SK-MEL-5 (cell line): ENCODE data around the gene CELSR1. TPM values are rescaled to one million over a fixed set of nuclear protein-coding genes. Genes with fewer than 3 reads are reported as not detected.
"Not testable (repeated sequence)": the region's sequence is repeated elsewhere in the genome, so short reads cannot be mapped to it uniquely, and the experiment has no call there.

Experiments
- DNase-seq: peaks from one replicate; pipeline ENCODE4 v3.0.0-alpha.2; 2016; ENCODE audit warnings: low read depth, low spot score
- in situ Hi-C: cut with HindIII; loops from 2 replicates; pipeline ENCODE4 v1.10.0; 2016; ENCODE audit warnings: low sequenced_read_pairs, high pct_unique_total_duplicates, low pct_unique_long_range_greater_than_20kb
- total RNA-seq: library from RNA; depleted of rRNA; stranded (reverse); fragments of >200 nt; shearing (Covaris generic); gene quantifications from 2 replicates; pipeline ENCODE4 v1.2.3, GENCODE V29; 2014

The CELSR1 gene
- total RNA-seq, 1 experiment from 2014 or later, result 12.5 TPM

- in situ Hi-C loops, result no loop called here
- no peak for DNase-seq
Observed at GRCh38 chr22:46522797-46523196, 14.6 kb downstream of the CELSR1 start.

- in situ Hi-C loops, result no loop called here
- DNase-seq, result no peak
Observed at GRCh38 chr22:46521994-46522393, 15.4 kb downstream of the CELSR1 start.

GRCh38 chr22:46520880-46521279 lies 16.5 kb downstream of the CELSR1 start:
- DNase-seq, result no peak
- in situ Hi-C loops, result no loop called here

GRCh38 chr22:46519377-46519776 lies 18.0 kb downstream of the CELSR1 start:
- in situ Hi-C loops, result no loop called here
- no peak for DNase-seq

DNA sequence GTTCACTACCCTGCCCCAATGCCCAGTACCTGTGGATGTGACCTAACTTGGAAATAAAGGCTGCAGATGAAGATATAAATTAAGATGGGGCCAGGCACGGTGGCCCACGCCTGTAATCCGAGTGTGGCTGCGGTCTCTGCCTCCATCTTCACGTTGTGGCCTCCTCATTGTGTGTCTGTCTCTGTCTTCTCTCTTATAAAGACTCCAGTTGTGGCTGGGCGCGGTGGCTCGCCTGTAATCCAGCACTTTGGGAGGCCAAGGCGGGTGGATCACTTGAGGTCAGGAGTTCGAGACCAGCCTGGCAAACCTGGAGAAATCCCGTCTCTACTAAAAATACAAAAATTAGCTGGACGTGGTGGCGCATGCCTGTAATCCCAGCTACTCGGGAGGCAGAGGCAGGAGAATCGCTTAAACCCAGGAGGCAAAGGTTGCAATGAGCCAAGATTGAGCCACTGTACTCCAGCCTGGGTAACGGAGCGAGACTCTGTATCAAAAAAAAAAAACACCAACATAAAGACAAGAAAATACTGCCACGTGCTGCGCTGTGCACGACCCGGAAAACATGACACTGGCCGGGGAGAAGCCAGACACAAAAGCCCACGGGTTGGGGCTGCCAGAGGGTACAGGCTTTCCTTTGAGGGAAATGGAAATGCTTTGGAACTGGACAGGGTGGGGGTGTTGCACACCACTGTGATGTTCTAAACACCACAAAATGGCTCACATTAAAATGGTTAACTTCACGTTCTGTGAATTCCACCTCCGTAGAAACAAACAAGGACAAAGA lies 18.7 kb downstream of the CELSR1 start:
- DNase-seq, result no peak
- in situ Hi-C loops, result no loop called here

DNA sequence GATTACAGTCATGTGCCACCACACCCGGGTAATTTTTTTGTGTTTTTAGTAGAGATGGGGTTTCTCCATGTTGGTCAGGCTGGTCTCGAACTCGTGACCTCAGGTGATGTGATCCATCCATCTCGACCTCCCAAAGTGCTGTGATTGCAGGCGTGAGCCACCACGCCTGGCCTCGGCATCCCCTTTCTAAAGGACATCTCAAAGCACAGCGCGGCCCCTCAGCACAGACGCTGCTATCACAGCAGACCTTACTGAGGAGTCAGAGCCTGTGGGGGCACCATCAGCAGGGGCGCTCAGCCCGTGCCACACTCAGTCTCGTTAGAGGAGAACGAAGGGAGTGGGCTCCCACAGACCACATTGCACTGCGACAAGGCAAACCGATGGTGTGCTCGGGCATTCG lies 19.4 kb downstream of the CELSR1 start:
- no peak for DNase-seq

DNA sequence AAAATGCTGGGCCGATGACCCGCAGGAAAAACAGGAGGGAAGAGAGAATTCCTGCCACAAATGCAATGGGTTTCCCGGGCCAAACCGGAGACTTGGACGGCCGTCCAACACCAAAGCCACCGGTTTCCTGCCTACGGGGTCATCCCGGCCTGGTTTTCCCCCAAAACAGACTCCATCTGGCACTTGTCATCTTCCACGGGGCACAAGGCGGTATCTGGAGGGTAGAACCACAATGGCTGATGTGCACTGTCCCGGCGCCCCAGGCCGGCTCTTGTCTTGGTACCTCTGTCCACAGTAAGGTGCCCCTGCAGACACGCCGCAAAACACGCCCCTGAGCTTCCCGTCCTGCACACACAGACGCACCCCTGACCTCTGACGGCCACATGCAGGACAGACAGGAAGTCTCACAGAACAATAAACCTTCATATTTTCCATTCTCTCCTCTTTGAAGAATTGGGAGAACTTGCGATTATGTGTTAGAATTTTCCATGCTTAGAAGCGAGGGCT lies 20.1 kb downstream of the CELSR1 start:
- DNase-seq, result no peak
- in situ Hi-C loops, result no loop called here

More for the DNA sequence above, 19.4 kb downstream of the CELSR1 start:
- in situ Hi-C loops, result no loop called here

GRCh38 chr22:46516638-46517037 lies 20.8 kb downstream of the CELSR1 start:
- in situ Hi-C loops, result no loop called here
- no peak for DNase-seq

- in situ Hi-C loops, DNase-seq: not testable (repeated sequence)
Observed at GRCh38 chr22:46516112-46516487, 21.3 kb downstream of the CELSR1 start.

- DNase-seq, result no peak
- in situ Hi-C loops, result no loop called here
Observed at GRCh38 chr22:46515208-46516111, 22.0 kb downstream of the CELSR1 start.

- in situ Hi-C loops, result no loop called here
Observed at GRCh38 chr22:46514592-46515207, 22.7 kb downstream of the CELSR1 start.

DNA sequence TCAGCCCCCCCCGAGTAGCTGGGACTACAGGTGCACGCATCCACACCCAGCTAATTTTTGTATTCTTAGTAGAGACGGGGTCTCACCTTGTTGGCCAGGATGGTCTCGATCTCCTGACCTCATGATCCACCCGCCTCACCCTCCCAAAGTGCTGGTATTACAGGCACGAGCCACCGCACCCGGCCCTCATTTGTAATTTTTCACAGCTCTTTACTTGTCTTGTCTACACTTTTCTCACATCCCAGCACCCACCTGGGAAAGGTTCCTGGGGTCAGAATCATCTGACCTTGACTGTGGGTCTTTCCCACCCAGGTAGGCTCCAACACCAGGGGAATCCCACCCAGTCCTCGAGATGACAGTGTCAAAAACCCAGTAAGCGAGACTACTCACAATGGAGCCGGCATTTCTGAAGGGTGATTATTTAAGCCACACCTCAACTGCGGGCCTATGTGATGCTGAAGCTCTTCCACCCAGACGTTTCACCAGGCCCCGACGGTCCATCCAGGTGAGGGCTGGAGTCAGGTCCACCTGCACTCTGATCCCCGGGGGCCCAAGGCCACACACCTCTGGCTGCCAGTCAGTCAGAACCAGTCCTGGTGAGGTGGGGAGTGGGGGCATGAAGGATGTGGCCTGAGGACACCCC lies 23.4 kb downstream of the CELSR1 start:
- DNase-seq, result no peak
- in situ Hi-C loops, result no loop called here

More at GRCh38 chr22:46514592-46515207, 22.7 kb downstream of the CELSR1 start:
- no peak for DNase-seq

DNA sequence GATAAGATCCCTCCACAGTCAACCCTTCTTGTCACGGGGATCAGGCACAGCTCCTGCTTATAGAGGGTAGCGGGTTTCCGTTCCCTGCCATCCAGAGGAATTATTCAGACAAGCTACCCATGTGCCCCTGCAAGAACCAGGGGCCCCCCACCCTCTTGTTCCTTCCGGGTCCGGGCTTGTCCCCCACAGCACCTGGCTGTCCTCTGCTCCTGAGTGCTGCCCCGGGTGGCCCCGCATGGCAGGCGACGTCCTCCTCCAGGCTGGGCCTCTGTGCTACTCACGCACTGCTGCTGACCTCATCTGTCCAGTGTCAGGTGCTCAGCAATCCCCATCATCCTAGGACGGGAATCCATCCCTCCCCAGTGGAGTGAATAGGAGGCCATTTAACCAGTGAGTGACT lies 24.7 kb downstream of the CELSR1 start:
- in situ Hi-C loops, result no loop called here
- DNase-seq, result no peak

GRCh38 chr22:46512039-46512370 lies 25.4 kb downstream of the CELSR1 start:
- in situ Hi-C loops, result no loop called here
- no peak for DNase-seq

DNA sequence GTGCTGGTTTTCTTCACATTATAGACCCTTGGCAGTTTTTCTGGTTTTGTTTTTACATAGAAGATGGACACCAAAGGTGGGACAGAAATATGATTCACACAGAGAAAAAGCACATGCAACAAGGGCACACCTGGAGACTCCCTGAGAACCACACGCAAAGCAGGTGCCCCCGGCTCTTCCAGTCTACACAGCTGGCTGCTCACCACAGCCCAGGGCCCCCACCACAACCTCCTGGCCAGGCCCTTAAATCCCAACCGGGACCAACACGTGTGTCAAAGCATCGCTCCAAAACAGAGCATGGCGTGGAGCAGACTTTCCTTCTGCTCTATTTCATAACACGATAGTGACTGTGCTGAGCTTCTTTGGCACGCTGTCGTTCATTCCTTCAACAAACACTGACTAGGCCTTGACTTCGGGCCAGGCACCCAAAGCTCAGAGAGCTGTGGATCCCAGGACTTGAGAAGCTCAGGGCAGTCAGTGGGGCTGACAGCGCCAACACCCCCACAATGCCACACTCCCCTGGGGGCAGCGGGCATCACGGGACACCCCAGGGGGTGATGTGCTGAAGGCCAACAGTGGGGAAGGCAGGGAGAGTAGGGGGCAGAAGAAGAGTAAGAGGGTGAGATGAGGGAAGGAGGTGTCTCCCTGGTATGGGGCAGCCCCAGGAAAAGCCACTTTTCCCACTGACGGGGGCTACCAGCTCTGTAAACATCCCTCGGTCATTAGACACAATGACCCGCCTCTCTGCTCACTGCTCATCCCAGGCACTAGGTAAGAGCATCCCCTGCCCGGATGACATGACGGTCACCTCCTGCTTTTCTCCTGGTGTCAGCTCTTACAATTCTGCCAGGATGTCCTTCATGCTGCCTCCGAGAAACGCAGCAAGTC lies 26.0 kb downstream of the CELSR1 start:
- DNase-seq, result no peak

DNA sequence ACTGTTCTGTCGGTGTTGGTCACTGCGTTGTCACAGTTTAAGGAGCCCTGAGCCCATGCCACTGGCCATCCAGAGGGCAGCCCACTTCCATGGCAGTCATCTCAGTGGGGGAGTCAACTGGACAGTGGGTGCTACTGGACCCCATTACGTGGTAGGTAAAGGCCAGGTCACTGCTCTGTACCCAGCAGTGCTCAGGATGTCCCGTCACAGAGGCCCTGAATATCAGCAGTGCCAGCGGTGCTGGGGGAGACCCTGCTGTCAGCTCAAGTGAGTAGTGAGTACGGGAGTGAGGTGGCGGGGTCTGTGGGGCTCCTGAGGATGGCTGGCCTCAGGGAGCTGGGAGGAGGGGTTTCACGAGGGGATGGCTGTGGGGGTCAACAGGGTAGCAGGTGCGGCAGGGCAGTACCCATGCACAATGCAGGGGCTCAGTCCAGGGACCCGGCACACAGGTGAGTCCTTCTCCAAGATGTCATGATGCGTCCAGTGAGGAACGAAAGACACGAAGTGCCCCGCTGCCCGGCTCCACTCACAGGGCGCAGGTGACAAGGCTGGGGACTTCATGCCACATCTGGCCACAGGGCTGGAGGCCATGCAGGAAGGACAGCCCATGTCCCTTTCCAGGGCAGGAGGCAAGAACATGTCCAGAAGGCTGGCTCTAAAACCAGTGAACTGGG lies 27.9 kb downstream of the CELSR1 start:
- in situ Hi-C loops, result no loop called here
- DNase-seq, result no peak

More for the DNA sequence above, 26.0 kb downstream of the CELSR1 start:
- in situ Hi-C loops, result no loop called here
